Astrocyte (in vitro differentiated cells and primary cell): ENCODE results near the gene SPEM3. TPM values are rescaled to one million over a fixed set of nuclear protein-coding genes. Genes with fewer than 3 reads are reported as not detected.

ENCODE experiments used
- DNase-seq: peaks from one replicate; pipeline ENCODE4 v3.0.0-alpha.2; 2010; ENCODE audit warnings: low read depth
- FAIRE-seq: peaks from 2 replicates; lab custom pipeline; 2011; peaks lifted over from hg19 to GRCh38; lab: Jason Lieb, UNC
- H2AFZ ChIP-seq: 2 replicates; pipeline ENCODE4 v1.6.0; 2012; ENCODE audit warnings: low read depth, low read length, inconsistent platforms
- H3K27ac ChIP-seq: 2 replicates; pipeline ENCODE4 v1.5.1; 2011; ENCODE audit warnings: low read depth, low read length, inconsistent platforms
- H3K27me3 ChIP-seq: 2 replicates; pipeline ENCODE4 v1.6.0; 2011; ENCODE audit warnings: low read length, inconsistent platforms; ENCODE audit not compliant: insufficient read depth
- H3K36me3 ChIP-seq: 2 replicates; pipeline ENCODE4 v1.5.1; 2011; ENCODE audit warnings: low read length, inconsistent platforms; ENCODE audit not compliant: insufficient read depth
- H3K4me1 ChIP-seq: 2 replicates; pipeline ENCODE4 v1.5.1; 2011; ENCODE audit warnings: low read length, inconsistent platforms; ENCODE audit not compliant: insufficient read depth
- H3K4me2 ChIP-seq: 2 replicates; pipeline ENCODE4 v1.6.0; 2012; ENCODE audit warnings: low read length, inconsistent platforms
- H3K4me3 ChIP-seq: 2 replicates; pipeline ENCODE4 v1.5.1; 2011; ENCODE audit warnings: low read depth, mild to moderate bottlenecking, low read length, inconsistent platforms; ENCODE audit not compliant: insufficient read depth
- H3K79me2 ChIP-seq: 2 replicates; pipeline ENCODE4 v1.6.0; 2012; ENCODE audit warnings: mild to moderate bottlenecking, low read length, inconsistent platforms; ENCODE audit not compliant: insufficient read depth
- H3K9ac ChIP-seq: 2 replicates; pipeline ENCODE4 v1.6.0; 2012; ENCODE audit warnings: mild to moderate bottlenecking, low read length, inconsistent platforms
- H3K9me3 ChIP-seq: 2 replicates; pipeline ENCODE4 v1.5.1; 2012; ENCODE audit warnings: low read depth, mild to moderate bottlenecking, low read length, inconsistent platforms; ENCODE audit not compliant: insufficient read depth
- H4K20me1 ChIP-seq: 2 replicates; pipeline ENCODE4 v1.6.0; 2012; ENCODE audit warnings: low read length, inconsistent platforms; ENCODE audit not compliant: insufficient read depth
- H3K27ac Mint-ChIP-seq: one replicate; pipeline ENCODE4 v1.8.0; 2021; ENCODE audit warnings: mild to moderate bottlenecking, mixed read lengths; ENCODE audit not compliant: unreplicated experiment
- H3K27me3 Mint-ChIP-seq: one replicate; pipeline ENCODE4 v1.8.0; 2021; ENCODE audit warnings: low read depth, mixed read lengths; ENCODE audit not compliant: unreplicated experiment
- H3K36me3 Mint-ChIP-seq: one replicate; pipeline ENCODE4 v1.8.0; 2021; ENCODE audit warnings: low read depth, mixed read lengths; ENCODE audit not compliant: unreplicated experiment
- H3K4me1 Mint-ChIP-seq: one replicate; pipeline ENCODE4 v1.8.0; 2021; ENCODE audit warnings: low read depth, mixed read lengths; ENCODE audit not compliant: unreplicated experiment
- H3K4me3 Mint-ChIP-seq: one replicate; pipeline ENCODE4 v1.8.0; 2021; ENCODE audit warnings: mild to moderate bottlenecking, moderate library complexity, mixed read lengths; ENCODE audit not compliant: unreplicated experiment
- H3K9me3 Mint-ChIP-seq: one replicate; pipeline ENCODE4 v1.8.0; 2021; ENCODE audit warnings: mild to moderate bottlenecking, mixed read lengths; ENCODE audit not compliant: unreplicated experiment
- EZH2 ChIP-seq: IDR thresholded peaks from 2 replicates; pipeline ENCODE4 v1.6.1; 2012; ENCODE audit warnings: mild to moderate bottlenecking, low read length, inconsistent platforms; ENCODE audit not compliant: insufficient read depth
- total RNA-seq: library from RNA; stranded (reverse); gene quantifications from 2 replicates; pipeline ENCODE4 v1.2.1, GENCODE V29; 2021
- TF ChIP-seq, protein P1 (sequence below): IDR thresholded peaks from 2 replicates; pipeline ENCODE4 v1.5.1; 2011; ENCODE audit warnings: low read depth, mild to moderate bottlenecking, inconsistent platforms, low read length, moderate library complexity; ENCODE audit not compliant: insufficient read depth

The SPEM3 gene
- total RNA-seq, 1 donor from 2014 or later: not detected

GRCh38 chr17:7380855-7381683 is 47.6 kb upstream of the SPEM3 start, which contains the start of gene TNK1:
TSS of gene TNK1 (plus strand) at chr17:7381089. CDS start at chr17:7382927, 1,838 bp downstream.
- Histone ChIP-seq H2AFZ (no peak within 1 kb of the TSS), H3K4me1 (peaks cover 19% of the 10 kb centered on the region), H3K27me3 (peaks cover 40% of the 10 kb centered on the region), H3K4me2 (peak within 1 kb of the TSS; percentile 66), H3K36me3 (no peaks in the 10 kb centered on the region), H3K79me2 (no peaks in the 10 kb centered on the region), H4K20me1 (peaks cover 3% of the 10 kb centered on the region), H3K9ac (no peak within 1 kb of the TSS), H3K27ac (no peak within 1 kb of the TSS), H3K4me3 (peak within 1 kb of the TSS; percentile 23), H3K9me3 (peaks cover 6% of the 10 kb centered on the region)
- peaks cover 29% of the 10 kb centered on the region for H3K27me3 Mint-ChIP-seq
- TF ChIP-seq, protein P1, sequence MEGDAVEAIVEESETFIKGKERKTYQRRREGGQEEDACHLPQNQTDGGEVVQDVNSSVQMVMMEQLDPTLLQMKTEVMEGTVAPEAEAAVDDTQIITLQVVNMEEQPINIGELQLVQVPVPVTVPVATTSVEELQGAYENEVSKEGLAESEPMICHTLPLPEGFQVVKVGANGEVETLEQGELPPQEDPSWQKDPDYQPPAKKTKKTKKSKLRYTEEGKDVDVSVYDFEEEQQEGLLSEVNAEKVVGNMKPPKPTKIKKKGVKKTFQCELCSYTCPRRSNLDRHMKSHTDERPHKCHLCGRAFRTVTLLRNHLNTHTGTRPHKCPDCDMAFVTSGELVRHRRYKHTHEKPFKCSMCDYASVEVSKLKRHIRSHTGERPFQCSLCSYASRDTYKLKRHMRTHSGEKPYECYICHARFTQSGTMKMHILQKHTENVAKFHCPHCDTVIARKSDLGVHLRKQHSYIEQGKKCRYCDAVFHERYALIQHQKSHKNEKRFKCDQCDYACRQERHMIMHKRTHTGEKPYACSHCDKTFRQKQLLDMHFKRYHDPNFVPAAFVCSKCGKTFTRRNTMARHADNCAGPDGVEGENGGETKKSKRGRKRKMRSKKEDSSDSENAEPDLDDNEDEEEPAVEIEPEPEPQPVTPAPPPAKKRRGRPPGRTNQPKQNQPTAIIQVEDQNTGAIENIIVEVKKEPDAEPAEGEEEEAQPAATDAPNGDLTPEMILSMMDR: no peak
- TF ChIP-seq EZH2: peak; percentile 71
- H3K27ac Mint-ChIP-seq: no peak within 1 kb of the TSS
- H3K4me3 Mint-ChIP-seq: peak within 1 kb of the TSS; percentile 79
- no peaks in the 10 kb centered on the region for H3K4me1 Mint-ChIP-seq
- FAIRE-seq: no peak
- H3K36me3 Mint-ChIP-seq: peaks cover 6% of the 10 kb centered on the region
- peaks cover 13% of the 10 kb centered on the region for H3K9me3 Mint-ChIP-seq
- no peak for DNase-seq

- no peaks in the 10 kb centered on the region for H3K4me1 Mint-ChIP-seq
- peaks cover 19% of the 10 kb centered on the region for H3K4me1 ChIP-seq
- no peak overlapping the region for H3K27ac ChIP-seq
- peaks cover 9% of the 10 kb centered on the region for H3K36me3 Mint-ChIP-seq
- no peak for TF ChIP-seq EZH2
- TF ChIP-seq, protein P1: no peak
- no peak overlapping the region for H3K9ac ChIP-seq
- peaks cover 6% of the 10 kb centered on the region for H3K9me3 ChIP-seq
- no peak overlapping the region for H2AFZ ChIP-seq
- H3K36me3 ChIP-seq: no peaks in the 10 kb centered on the region
- FAIRE-seq (no peak), DNase-seq (no peak)
- H4K20me1 ChIP-seq: peaks cover 4% of the 10 kb centered on the region
- H3K27me3 Mint-ChIP-seq: peaks cover 29% of the 10 kb centered on the region
- H3K79me2 ChIP-seq: no peaks in the 10 kb centered on the region
- H3K27me3 ChIP-seq: peaks cover 40% of the 10 kb centered on the region
- no peak overlapping the region for H3K27ac Mint-ChIP-seq
- H3K9me3 Mint-ChIP-seq: peaks cover 13% of the 10 kb centered on the region
- no peak overlapping the region for H3K4me2 ChIP-seq
- no peak overlapping the region for H3K4me3 Mint-ChIP-seq
- H3K4me3 ChIP-seq: no peak overlapping the region
These were observed 45.8 kb upstream of the SPEM3 start for GRCh38 chr17:7382901-7383300.

GRCh38 chr17:7383371-7383741 is 45.3 kb upstream of the SPEM3 start:
- Histone ChIP-seq H3K79me2 (no peaks in the 10 kb centered on the region), H3K4me2 (peak overlapping the region; percentile 93), H3K27ac (no peak overlapping the region), H4K20me1 (peaks cover 9% of the 10 kb centered on the region), H3K27me3 (peaks cover 40% of the 10 kb centered on the region), H3K9me3 (peaks cover 6% of the 10 kb centered on the region), H3K4me3 (no peak overlapping the region), H3K4me1 (peaks cover 19% of the 10 kb centered on the region), H3K36me3 (peaks cover 2% of the 10 kb centered on the region), H2AFZ (peak overlapping the region; percentile 69), H3K9ac (no peak overlapping the region)
- H3K4me3 Mint-ChIP-seq: no peak overlapping the region
- H3K4me1 Mint-ChIP-seq: no peaks in the 10 kb centered on the region
- FAIRE-seq: no peak
- DNase-seq: no peak
- peaks cover 29% of the 10 kb centered on the region for H3K27me3 Mint-ChIP-seq
- H3K9me3 Mint-ChIP-seq: peaks cover 13% of the 10 kb centered on the region
- H3K27ac Mint-ChIP-seq: no peak overlapping the region
- TF ChIP-seq, protein P1: no peak
- TF ChIP-seq EZH2: no peak
- peaks cover 9% of the 10 kb centered on the region for H3K36me3 Mint-ChIP-seq
